ENCODE measurements around the gene MAGI2. TPM values are rescaled to one million over a fixed set of nuclear protein-coding genes. Genes with fewer than 3 reads are reported as not detected.

The MAGI2 gene
- total RNA-seq, 1 experiment from 2014 or later: 6.2 TPM

DNA sequence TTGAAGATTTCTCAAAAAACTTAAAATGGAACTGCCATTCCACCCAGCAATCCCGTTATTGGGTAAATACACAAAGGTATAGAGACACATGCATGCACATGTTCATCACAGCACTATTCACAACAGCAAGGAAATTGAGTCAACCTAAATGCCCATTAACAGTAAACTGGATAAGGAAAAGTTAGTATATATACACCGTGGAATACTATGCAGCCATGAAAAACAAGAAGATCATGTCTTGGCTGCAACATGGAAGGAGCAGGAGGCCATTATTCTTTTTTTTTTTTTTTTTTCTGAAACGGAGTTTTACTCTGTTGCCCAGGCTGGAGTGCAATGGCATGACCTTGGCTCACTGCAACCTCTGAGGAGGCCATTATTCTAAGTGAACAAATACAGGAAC lies 749.0 kb downstream of the MAGI2 start:
- DNase-seq: no peak
- H3K27me3 ChIP-seq (ENCODE audit: control insufficient read depth, insufficient read depth, low read length): no peaks in the 10 kb centered on the region
- H3K4me3 ChIP-seq (ENCODE audit: insufficient read depth, low read depth, low read length): no peak overlapping the region
- no peaks in the 10 kb centered on the region for H3K36me3 ChIP-seq (replicated peaks; ENCODE audit: control insufficient read depth, insufficient read depth, low read length)

DNA sequence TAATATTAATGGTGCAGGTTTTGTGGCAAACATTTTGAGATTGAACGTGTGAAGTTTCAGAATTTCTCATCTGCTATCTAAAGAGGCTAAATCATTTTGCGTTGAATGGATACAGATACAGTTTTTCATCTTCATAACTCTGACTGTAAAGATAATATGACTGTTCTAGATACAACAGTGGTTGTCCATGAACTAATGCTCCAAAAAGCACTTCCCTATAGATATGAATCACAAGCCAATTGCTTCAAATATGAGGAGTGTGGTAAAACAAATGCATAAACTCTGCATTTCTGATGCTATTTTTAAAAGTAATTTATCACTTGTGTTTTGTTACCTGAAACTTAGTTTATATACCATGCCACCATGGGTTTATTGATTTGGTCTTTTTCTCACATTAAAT lies 750.1 kb downstream of the MAGI2 start:
- H3K4me3 ChIP-seq (ENCODE audit: insufficient read depth, low read depth, low read length): no peak overlapping the region
- H3K36me3 ChIP-seq (replicated peaks; ENCODE audit: control insufficient read depth, insufficient read depth, low read length): no peaks in the 10 kb centered on the region
- DNase-seq: no peak
- no peaks in the 10 kb centered on the region for H3K27me3 ChIP-seq (ENCODE audit: control insufficient read depth, insufficient read depth, low read length)

DNA sequence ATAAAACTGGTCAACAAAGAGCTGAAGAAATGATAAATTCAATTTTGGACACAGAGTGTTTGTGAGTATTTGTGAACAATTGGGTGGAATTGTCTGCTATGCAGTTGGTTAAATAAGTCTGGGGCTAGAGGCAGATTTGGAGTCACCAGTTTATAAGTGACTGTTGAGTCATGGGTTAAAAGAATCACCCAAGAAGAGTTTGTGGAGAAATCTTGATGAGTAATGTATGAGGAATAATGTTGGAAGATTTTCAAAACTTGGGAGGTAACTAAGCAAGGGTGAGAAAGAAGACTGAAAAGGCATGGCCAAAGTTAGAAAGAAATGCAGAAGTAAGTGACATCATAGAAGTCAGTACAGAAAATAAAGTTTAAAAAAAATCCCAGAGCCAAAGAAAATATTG lies 750.7 kb downstream of the MAGI2 start:
- no peaks in the 10 kb centered on the region for H3K27me3 ChIP-seq (ENCODE audit: control insufficient read depth, insufficient read depth, low read length)
- H3K4me3 ChIP-seq (ENCODE audit: insufficient read depth, low read depth, low read length): no peak overlapping the region
- DNase-seq: no peak
- H3K36me3 ChIP-seq (replicated peaks; ENCODE audit: control insufficient read depth, insufficient read depth, low read length): no peaks in the 10 kb centered on the region

DNA sequence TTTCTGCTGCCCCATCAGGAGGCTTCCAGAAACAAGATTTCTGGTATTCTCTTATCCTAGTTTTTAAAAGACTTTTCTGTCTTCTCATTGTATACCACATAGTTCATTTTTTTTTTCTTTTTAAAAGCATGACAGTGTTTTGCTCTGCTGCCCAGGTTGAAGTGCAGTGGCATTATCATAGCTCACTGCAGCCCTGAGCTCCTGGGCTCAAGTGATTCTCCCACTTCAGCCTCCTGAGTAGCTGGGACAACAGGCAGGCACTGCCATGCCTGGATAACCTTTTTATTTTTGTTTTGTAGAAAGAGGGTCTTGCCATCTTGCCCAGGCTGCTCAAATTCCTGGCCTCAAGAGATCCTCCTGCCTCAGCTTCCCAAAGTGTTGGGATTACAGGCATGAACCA lies 757.6 kb downstream of the MAGI2 start:
- Histone ChIP-seq H3K4me3 (ENCODE audit: insufficient read depth, low read depth, low read length) (no peak overlapping the region), H3K27me3 (ENCODE audit: control insufficient read depth, insufficient read depth, low read length) (no peaks in the 10 kb centered on the region), H3K36me3 (replicated peaks; ENCODE audit: control insufficient read depth, insufficient read depth, low read length) (no peaks in the 10 kb centered on the region)
- DNase-seq: no peak

DNA sequence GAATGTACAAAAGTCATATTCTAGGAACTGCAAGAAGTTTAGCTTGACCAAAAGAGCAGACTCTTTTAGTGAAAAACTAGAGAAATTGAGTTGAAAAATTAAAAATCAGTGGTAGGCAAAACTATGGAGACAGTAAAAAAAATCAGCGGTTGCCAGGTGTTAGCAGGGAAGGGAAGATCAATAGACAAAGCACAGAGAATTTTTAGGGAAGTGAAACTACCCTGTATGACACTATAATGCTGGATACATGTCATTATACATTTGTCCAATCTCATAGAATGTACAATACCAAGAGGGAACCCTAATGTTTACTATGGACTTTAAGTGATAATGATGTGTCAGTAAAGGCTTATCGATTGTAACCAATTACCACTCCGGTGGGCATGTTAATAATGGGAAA lies 761.9 kb downstream of the MAGI2 start:
- Histone ChIP-seq H3K27me3 (ENCODE audit: control insufficient read depth, insufficient read depth, low read length) (no peaks in the 10 kb centered on the region), H3K4me3 (ENCODE audit: insufficient read depth, low read depth, low read length) (no peak overlapping the region), H3K36me3 (replicated peaks; ENCODE audit: control insufficient read depth, insufficient read depth, low read length) (no peaks in the 10 kb centered on the region)
- no peak for DNase-seq

DNA sequence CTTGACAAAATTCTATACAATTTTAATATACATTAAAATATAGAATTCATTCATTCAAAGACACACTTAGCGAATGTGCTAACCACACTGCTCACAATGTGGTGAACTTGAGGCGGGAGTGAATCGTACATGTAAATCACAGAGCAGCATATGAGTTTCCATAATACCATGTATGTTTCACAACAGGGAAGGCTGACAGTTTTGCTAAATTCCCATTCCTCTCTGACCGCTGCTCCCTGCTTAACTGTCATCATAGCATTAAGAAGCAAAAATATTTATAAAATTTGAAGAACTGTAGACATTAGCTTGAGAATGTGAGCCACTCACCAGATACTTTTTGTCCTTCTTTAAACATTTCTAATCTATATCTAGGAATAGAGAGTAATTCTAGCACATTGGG lies 763.3 kb downstream of the MAGI2 start:
- Histone ChIP-seq H3K27me3 (ENCODE audit: control insufficient read depth, insufficient read depth, low read length) (no peaks in the 10 kb centered on the region), H3K4me3 (ENCODE audit: insufficient read depth, low read depth, low read length) (no peak overlapping the region), H3K36me3 (replicated peaks; ENCODE audit: control insufficient read depth, insufficient read depth, low read length) (no peaks in the 10 kb centered on the region)
- DNase-seq: no peak

DNA sequence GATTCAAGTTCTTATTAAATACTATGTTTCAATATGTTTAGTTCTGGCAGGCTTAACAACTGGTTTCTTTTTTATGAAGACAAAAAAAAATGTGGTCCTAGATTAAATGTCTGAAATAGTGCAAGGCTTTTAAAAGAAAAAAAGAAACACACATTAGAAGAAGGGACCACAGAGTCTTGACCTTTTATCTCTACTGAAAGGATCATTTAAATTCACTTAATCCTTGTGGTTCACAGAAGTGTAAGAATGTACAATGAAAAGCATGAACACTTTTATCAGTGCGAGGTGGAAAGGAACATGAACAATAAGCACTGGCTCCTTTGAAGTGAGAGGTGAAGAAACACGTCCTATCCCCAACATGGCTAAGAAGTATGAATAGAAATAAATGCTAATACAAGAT lies 765.1 kb downstream of the MAGI2 start:
- no peak for DNase-seq
- Histone ChIP-seq H3K4me3 (ENCODE audit: insufficient read depth, low read depth, low read length) (no peak overlapping the region), H3K27me3 (ENCODE audit: control insufficient read depth, insufficient read depth, low read length) (no peaks in the 10 kb centered on the region), H3K36me3 (replicated peaks; ENCODE audit: control insufficient read depth, insufficient read depth, low read length) (no peaks in the 10 kb centered on the region)

DNA sequence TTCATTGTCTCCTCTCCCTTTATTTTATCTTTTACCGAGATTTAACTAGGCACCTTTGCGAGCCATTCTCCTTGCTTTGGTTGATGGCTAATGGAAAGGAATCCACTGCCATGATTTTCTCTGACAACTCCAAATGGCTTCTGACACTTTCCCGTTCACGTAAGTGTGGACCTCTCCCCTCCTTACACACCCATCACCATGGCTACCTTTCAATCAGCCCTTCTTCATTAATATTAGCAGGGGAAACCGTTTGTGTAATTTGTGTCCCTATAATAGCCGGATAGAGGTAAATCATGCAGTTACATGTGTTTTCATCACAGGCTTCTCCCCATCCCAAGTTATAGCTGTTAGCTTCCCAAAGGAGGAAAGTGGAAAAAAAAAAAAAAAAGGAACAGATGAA lies 767.3 kb downstream of the MAGI2 start:
- DNase-seq: no peak
- Histone ChIP-seq H3K27me3 (ENCODE audit: control insufficient read depth, insufficient read depth, low read length) (no peaks in the 10 kb centered on the region), H3K4me3 (ENCODE audit: insufficient read depth, low read depth, low read length) (no peak overlapping the region), H3K36me3 (replicated peaks; ENCODE audit: control insufficient read depth, insufficient read depth, low read length) (no peaks in the 10 kb centered on the region)

DNA sequence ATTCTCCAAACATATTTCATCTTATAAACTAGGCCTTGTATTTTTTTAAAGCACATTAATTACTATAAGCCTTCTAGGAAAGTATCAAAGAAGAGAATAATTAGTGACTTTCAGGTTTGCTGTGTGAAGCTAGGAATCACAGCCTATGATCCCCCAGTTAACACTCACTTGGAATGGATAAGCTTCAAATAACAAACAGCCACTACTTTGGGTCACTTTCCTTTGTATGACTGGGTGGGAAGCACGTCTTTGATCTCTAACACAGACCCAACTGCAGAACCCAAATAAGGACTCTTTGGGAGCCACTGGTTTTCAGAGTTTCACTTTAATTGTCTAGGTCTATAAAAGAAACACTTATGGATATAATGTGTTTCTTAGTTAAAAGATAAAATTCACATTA lies 769.3 kb downstream of the MAGI2 start:
- no peak overlapping the region for H3K4me3 ChIP-seq (ENCODE audit: insufficient read depth, low read depth, low read length)
- no peaks in the 10 kb centered on the region for H3K27me3 ChIP-seq (ENCODE audit: control insufficient read depth, insufficient read depth, low read length)
- H3K36me3 ChIP-seq (replicated peaks; ENCODE audit: control insufficient read depth, insufficient read depth, low read length): no peaks in the 10 kb centered on the region
- no peak for DNase-seq

DNA sequence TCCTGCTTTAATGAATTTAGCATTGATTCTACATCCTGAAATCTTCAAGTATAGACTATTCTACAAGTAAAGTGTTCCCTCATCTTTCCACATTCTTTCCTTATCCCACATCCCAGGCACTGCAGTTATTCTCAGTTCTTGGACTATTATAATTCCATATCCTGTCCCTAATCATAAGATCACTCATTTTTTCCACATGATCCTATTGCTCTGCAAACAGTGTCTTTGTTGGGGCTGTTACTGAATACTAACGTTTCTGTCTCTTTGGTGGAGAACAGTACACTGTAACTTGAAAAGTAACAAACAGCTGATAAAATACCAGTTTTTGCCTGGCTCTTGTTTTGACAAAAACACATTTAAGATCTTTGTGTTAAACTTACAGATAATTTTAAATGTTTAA lies 769.9 kb downstream of the MAGI2 start:
- H3K4me3 ChIP-seq (ENCODE audit: insufficient read depth, low read depth, low read length): no peak overlapping the region
- H3K36me3 ChIP-seq (replicated peaks; ENCODE audit: control insufficient read depth, insufficient read depth, low read length): no peaks in the 10 kb centered on the region
- H3K27me3 ChIP-seq (ENCODE audit: control insufficient read depth, insufficient read depth, low read length): no peaks in the 10 kb centered on the region
- DNase-seq: no peak

DNA sequence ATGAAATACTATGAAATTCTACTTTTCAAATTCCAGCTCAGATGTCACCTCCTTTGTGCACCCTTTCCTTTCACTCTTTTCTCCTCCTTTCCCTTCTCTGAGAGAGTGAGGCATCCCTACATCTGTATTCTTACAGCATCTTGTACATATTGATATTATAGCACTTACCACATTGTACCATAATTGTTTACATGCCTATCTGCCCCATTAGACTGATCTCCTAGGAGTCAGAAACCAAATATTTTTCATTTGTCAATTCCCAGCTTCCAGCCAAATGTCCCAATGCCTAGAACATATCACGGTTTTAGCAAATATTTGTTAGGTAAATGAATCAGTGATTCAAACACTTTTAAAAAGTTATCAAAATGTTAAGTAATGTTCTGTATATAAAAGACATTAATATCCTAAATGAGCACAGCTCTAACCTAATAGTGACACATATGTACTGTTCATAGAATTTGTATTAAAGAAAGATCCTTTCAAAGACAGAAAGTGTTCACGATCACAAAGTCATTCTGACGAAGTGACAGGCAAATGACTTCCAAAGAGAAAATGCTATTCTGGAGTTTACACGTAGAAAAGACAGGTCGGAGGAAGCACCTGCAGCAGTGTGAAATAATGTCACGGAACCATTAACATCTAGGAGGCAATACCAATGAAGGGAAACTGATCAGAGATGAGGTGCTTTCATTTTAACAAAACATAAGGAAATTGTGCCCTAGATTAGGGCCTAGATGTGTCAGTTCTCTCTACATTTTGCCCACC lies 774.2 kb downstream of the MAGI2 start:
- no peaks in the 10 kb centered on the region for H3K27me3 ChIP-seq (ENCODE audit: control insufficient read depth, insufficient read depth, low read length)
- no peaks in the 10 kb centered on the region for H3K36me3 ChIP-seq (replicated peaks; ENCODE audit: control insufficient read depth, insufficient read depth, low read length)
- no peak overlapping the region for H3K4me3 ChIP-seq (ENCODE audit: insufficient read depth, low read depth, low read length)
- no peak for DNase-seq

DNA sequence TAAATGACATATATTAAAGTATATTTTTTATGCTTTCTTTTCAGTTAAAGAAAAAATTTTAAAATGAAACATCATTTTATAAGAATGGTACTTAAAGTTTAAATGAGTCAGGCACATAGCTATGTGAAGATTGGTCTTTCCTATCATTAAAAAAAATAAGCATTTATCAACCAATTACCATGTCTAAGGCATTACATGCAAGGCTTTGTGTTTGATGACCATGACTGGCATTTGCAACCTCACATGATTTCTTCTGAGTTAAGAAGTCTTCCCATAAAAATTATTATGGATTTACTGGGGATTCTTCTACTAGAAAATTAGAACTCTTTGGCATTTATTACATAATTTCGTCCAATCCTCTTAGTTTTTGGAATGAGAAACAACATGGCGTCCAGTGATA lies 776.1 kb downstream of the MAGI2 start:
- Histone ChIP-seq H3K36me3 (replicated peaks; ENCODE audit: control insufficient read depth, insufficient read depth, low read length) (no peaks in the 10 kb centered on the region), H3K4me3 (ENCODE audit: insufficient read depth, low read depth, low read length) (no peak overlapping the region), H3K27me3 (ENCODE audit: control insufficient read depth, insufficient read depth, low read length) (no peaks in the 10 kb centered on the region)
- DNase-seq: no peak

DNA sequence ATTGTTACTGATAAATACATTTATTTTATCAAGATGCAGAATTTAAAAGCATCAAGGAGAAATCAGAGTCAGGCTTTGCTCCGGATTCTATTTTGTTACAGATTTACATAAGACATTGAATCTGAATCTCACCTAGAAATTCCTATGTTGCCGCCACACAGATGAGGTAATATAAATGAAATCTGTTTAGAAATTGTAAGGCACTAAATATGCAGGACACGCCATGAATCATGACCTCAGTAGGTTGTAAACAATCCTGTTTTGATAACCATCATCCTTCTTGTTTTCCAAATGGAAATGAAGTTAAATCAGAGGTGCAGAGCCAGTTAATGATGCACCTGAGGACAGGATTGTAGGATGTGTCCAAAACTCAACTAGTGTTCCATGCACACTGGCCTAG lies 778.0 kb downstream of the MAGI2 start:
- no peaks in the 10 kb centered on the region for H3K36me3 ChIP-seq (replicated peaks; ENCODE audit: control insufficient read depth, insufficient read depth, low read length)
- H3K27me3 ChIP-seq (ENCODE audit: control insufficient read depth, insufficient read depth, low read length): no peaks in the 10 kb centered on the region
- DNase-seq: no peak
- H3K4me3 ChIP-seq (ENCODE audit: insufficient read depth, low read depth, low read length): no peak overlapping the region

DNA sequence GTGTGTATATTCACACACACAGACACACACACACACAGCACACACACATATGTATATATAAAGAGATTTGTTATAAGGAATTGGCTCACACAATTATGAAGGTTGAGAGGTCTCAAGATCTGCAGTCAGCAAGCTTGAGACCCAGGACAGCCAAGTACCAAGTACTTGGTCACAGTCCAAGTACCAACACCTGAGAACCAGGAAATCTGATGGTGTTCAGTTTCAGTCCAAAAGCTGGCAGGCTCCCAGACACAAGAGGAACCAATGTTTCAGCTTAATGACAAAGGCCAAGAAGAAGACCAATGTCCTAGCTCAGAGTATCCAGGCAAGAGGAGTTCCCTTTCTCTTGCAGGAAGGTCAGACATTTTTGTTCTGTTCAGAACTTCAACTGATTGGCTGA lies 780.2 kb downstream of the MAGI2 start:
- Histone ChIP-seq H3K27me3 (ENCODE audit: control insufficient read depth, insufficient read depth, low read length) (no peaks in the 10 kb centered on the region), H3K36me3 (replicated peaks; ENCODE audit: control insufficient read depth, insufficient read depth, low read length) (no peaks in the 10 kb centered on the region), H3K4me3 (ENCODE audit: insufficient read depth, low read depth, low read length) (no peak overlapping the region)
- no peak for DNase-seq

DNA sequence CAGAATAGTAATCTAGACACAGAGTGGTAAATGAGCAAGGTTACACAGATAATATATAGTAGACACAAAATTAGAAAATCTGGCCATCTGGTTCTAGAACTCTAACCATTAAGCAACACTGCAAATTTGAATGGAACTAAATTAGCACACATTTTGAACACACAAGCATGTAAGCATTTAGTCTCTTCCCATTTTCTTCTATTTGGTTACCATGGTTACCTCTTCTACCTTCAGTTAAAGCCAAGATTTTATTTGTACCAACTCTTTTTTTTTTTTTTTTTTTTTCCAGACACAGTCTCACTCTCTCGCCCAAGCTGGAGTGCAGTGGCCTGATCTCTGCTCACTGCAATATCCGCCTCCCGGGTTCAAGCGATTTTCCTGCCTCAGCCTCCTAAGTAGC lies 790.5 kb downstream of the MAGI2 start:
- Histone ChIP-seq H3K36me3 (replicated peaks; ENCODE audit: control insufficient read depth, insufficient read depth, low read length) (no peaks in the 10 kb centered on the region), H3K4me3 (ENCODE audit: insufficient read depth, low read depth, low read length) (no peak overlapping the region), H3K27me3 (ENCODE audit: control insufficient read depth, insufficient read depth, low read length) (no peaks in the 10 kb centered on the region)
- no peak for DNase-seq

DNA sequence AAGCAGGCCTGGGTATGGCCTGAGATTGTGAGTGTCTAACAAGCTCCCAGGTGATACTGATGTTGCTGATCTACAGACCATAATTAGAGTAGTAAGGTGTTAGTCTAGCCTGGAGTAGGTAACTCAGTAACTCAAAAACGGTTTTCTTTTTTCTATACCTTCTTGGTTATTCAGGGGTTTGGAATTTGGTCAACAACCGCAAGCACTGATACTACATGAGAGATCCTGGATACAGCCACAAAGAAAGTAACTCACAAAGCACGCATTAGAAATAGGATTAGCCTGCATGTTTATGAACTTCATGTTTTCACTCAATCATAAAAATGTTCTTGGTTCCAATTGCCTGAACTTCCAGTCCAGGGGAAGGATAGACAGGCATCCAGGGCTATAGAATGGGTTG lies 803.5 kb downstream of the MAGI2 start:
- no peaks in the 10 kb centered on the region for H3K27me3 ChIP-seq (ENCODE audit: control insufficient read depth, insufficient read depth, low read length)
- DNase-seq: no peak
- H3K36me3 ChIP-seq (replicated peaks; ENCODE audit: control insufficient read depth, insufficient read depth, low read length): no peaks in the 10 kb centered on the region
- no peak overlapping the region for H3K4me3 ChIP-seq (ENCODE audit: insufficient read depth, low read depth, low read length)
